Measurements from ENCODE around the gene FBXL12. TPM values are rescaled to one million over a fixed set of nuclear protein-coding genes. Genes with fewer than 3 reads are reported as not detected.

Gene FBXL12
- total and polyA plus RNA-seq, 7 donors = 14.8 to 31.9 (median 22.4) TPM

GRCh38 chr19:9842834-9843625 lies 24.2 kb upstream of the FBXL12 start:
- Histone ChIP-seq H3K27me3 (no peaks in the 10 kb centered on the region), H3K9me3 (peaks cover 0 to 2% (median 0%) of the 10 kb centered on the region in 4 donors), H3K36me3 (peaks cover 5 to 90% (median 48%) of the 10 kb centered on the region in 4 donors), H3K4me1 (peaks cover 0 to 48% (median 13%) of the 10 kb centered on the region in 4 donors), H3K4me3 (no peak overlapping the region), H3K27ac (peak overlapping the region in 1 of 4 donors; percentile 17)
- WGBS, 2 donors = 94 to 98% methylated on average over 9 of the region's 9 CpGs
- intact Hi-C loops (cut with DNase I) = no loop called here
- DNase-seq = no peak
- TF ChIP-seq POLR2AphosphoS5 (IDR thresholded peaks at IDR 0.05) (no peak), EP300 (IDR thresholded peaks at IDR 0.05) (no peak)

GRCh38 chr19:9839415-9839814 lies 20.5 kb upstream of the FBXL12 start:
- WGBS, 2 donors = 87 to 88% methylated on average over 1 of the region's 1 CpG
- H3K4me3 ChIP-seq = no peak overlapping the region
- H3K36me3 ChIP-seq = peaks cover 5 to 61% (median 44%) of the 10 kb centered on the region in 4 donors
- peaks cover 0 to 51% (median 13%) of the 10 kb centered on the region in 4 donors for H3K4me1 ChIP-seq
- intact Hi-C loops (cut with DNase I) = no loop called here
- TF ChIP-seq CTCF (IDR thresholded peaks at IDR 0.05) = no peak
- no peak for TF ChIP-seq POLR2A (IDR thresholded peaks at IDR 0.05)
- peak in 1 of 4 donors; percentile 67 for TF ChIP-seq POLR2AphosphoS5 (IDR thresholded peaks at IDR 0.05)
- TF ChIP-seq EP300 (IDR thresholded peaks at IDR 0.05) = no peak
- peak overlapping the region in 1 of 4 donors; percentile 62 for H3K27ac ChIP-seq
- DNase-seq = no peak
- no peaks in the 10 kb centered on the region for H3K27me3 ChIP-seq
- peaks cover 0 to 2% (median 0%) of the 10 kb centered on the region in 4 donors for H3K9me3 ChIP-seq

- H3K36me3 ChIP-seq = peaks cover 5 to 51% (median 33%) of the 10 kb centered on the region in 4 donors
- H3K9me3 ChIP-seq = no peaks in the 10 kb centered on the region
- WGBS, 2 donors = 94 to 97% methylated on average over 15 of the region's 15 CpGs
- peak overlapping the region in 1 of 4 donors; percentile 62 for H3K27ac ChIP-seq
- DNase-seq = no peak
- TF ChIP-seq POLR2A (IDR thresholded peaks at IDR 0.05) (no peak), CTCF (IDR thresholded peaks at IDR 0.05) (no peak), POLR2AphosphoS5 (IDR thresholded peaks at IDR 0.05) (no peak), EP300 (IDR thresholded peaks at IDR 0.05) (no peak)
- H3K27me3 ChIP-seq = no peaks in the 10 kb centered on the region
- peaks cover 0 to 49% (median 13%) of the 10 kb centered on the region in 4 donors for H3K4me1 ChIP-seq
- no peak overlapping the region for H3K4me3 ChIP-seq
- intact Hi-C loops (cut with DNase I) = no loop called here
Observed at GRCh38 chr19:9838324-9838723, 19.4 kb upstream of the FBXL12 start.

- Histone ChIP-seq H3K36me3 (peaks cover under 1 to 33% (median 14%) of the 10 kb centered on the region in 4 donors), H3K4me1 (peaks cover 0 to 37% (median 13%) of the 10 kb centered on the region in 4 donors), H3K27ac (peak overlapping the region in 1 of 4 donors; percentile 88), H3K4me3 (peak overlapping the region; percentile 90 to 100 (median 97)), H3K9me3 (no peaks in the 10 kb centered on the region), H3K27me3 (no peaks in the 10 kb centered on the region)
- no peak for TF ChIP-seq EP300 (IDR thresholded peaks at IDR 0.05)
- DNase-seq = no peak
- WGBS, 2 donors = 2 to 11% methylated on average over 5 of the region's 5 CpGs
- intact Hi-C loops (cut with DNase I) = no loop called here
Observed at GRCh38 chr19:9836021-9836420, 17.1 kb upstream of the FBXL12 start.

GRCh38 chr19:9835507-9835949 lies 16.6 kb upstream of the FBXL12 start:
- TF ChIP-seq CTCF (IDR thresholded peaks at IDR 0.05) (no peak), POLR2AphosphoS5 (IDR thresholded peaks at IDR 0.05) (no peak), POLR2A (IDR thresholded peaks at IDR 0.05) (no peak), EP300 (IDR thresholded peaks at IDR 0.05) (no peak)
- H3K27ac ChIP-seq = peak overlapping the region; percentile 79 to 88 (median 84)
- no peak for DNase-seq
- H3K36me3 ChIP-seq = peaks cover 0 to 32% (median 10%) of the 10 kb centered on the region in 4 donors
- peak overlapping the region; percentile 90 to 100 (median 97) for H3K4me3 ChIP-seq
- peaks cover 0 to 37% (median 13%) of the 10 kb centered on the region in 4 donors for H3K4me1 ChIP-seq
- H3K27me3 ChIP-seq = no peaks in the 10 kb centered on the region
- no peaks in the 10 kb centered on the region for H3K9me3 ChIP-seq
- 1 to 3% methylated on average over 28 of the region's 28 CpGs for WGBS, 2 donors
- intact Hi-C loops (cut with DNase I) = no loop called here

Measured in sigmoid colon (tissue), 7 donors.